Thoracic aorta (tissue), 2 donors: ENCODE data around the gene PSMA6. TPM values are rescaled to one million over a fixed set of nuclear protein-coding genes. Genes with fewer than 3 reads are reported as not detected.

Experiments used
- ATAC-seq: fragments of 150-250 bp; one replicate; pipeline ENCODE4 v1.8.0; 2017; ENCODE audit warnings: low read depth; ENCODE audit not compliant: insufficient number of reproducible peaks, low FRiP score
- DNase-seq: peaks from one replicate; pipeline ENCODE4 v3.0.0-alpha.2; 2020; ENCODE audit warnings: low spot score
- H3K27ac ChIP-seq, 2 donors: fragments of 200-600 bp; sonication (generic); 1 replicate in 1 of 2; 2 replicates in 1 of 2; pipeline ENCODE4 v1.5.1; 2016; ENCODE audit warnings: mild to moderate bottlenecking in 2 of 2, moderate library complexity in 2 of 2
- H3K27me3 ChIP-seq: fragments of 200-600 bp; sonication (generic); replicated peaks from 2 replicates; pipeline ENCODE4 v1.6.0; 2016; ENCODE audit warnings: mild to moderate bottlenecking; ENCODE audit not compliant: insufficient read depth
- H3K36me3 ChIP-seq: fragments of 200-600 bp; sonication (generic); one replicate; pipeline ENCODE4 v1.5.1; 2016
- H3K4me1 ChIP-seq, 2 donors: fragments of 200-600 bp; sonication (generic); 1 replicate in 1 of 2; 2 replicates in 1 of 2; pipeline versions ENCODE4 v1.5.1 to v1.6.0; 2016; ENCODE audit warnings: low read depth in 2 of 2, mild to moderate bottlenecking in 1 of 2; ENCODE audit not compliant: control insufficient read depth in 1 of 2
- H3K4me3 ChIP-seq: fragments of 200-600 bp; sonication (generic); 2 replicates; pipeline ENCODE4 v1.5.1; 2016; ENCODE audit warnings: mild to moderate bottlenecking
- H3K9me3 ChIP-seq: fragments of 200-600 bp; sonication (generic); 2 replicates; pipeline ENCODE4 v1.5.1; 2016
- CTCF ChIP-seq: fragments of 200-600 bp; sonication (generic); IDR thresholded peaks from one replicate; pipeline ENCODE4 v1.5.1; 2019; ENCODE audit warnings: antibody characterized with exemption
- total RNA-seq, 2 donors: library from RNA; depleted of rRNA; stranded (reverse); fragments of >200 nt; gene quantifications; one replicate each; pipeline versions ENCODE4 v1.1.0 to v1.2.3, GENCODE V29; 2016

Gene PSMA6
- total RNA-seq, 2 donors from 2014 or later: 56.5 to 119 TPM

DNA sequence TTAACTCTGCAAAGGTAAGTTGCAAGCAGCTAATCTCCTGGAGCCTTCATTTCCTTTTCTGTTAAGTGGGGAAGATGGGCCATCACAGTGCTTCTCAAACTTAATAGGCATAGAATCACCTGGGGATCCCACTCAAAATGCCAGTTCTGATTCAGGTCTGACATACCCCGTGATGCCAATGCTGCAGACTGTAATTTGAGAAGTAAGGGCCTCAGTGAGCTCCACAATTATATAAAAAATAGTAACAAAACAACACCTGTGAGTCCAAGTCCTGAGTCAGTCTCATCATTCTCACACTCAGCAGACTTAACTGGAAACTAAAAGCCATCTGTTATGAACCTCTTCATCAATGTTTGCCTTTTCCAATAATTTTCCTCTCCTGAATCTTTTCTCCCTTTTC lies 10.8 kb upstream of the PSMA6 start:
- Histone ChIP-seq H3K27me3 (no peaks in the 10 kb centered on the region), H3K4me3 (no peak overlapping the region), H3K4me1 (no peaks in the 10 kb centered on the region), H3K27ac (no peak overlapping the region), H3K9me3 (no peaks in the 10 kb centered on the region), H3K36me3 (no peaks in the 10 kb centered on the region)
- DNase-seq (no peak), ATAC-seq (no peak)
- TF ChIP-seq CTCF: no peak

DNA sequence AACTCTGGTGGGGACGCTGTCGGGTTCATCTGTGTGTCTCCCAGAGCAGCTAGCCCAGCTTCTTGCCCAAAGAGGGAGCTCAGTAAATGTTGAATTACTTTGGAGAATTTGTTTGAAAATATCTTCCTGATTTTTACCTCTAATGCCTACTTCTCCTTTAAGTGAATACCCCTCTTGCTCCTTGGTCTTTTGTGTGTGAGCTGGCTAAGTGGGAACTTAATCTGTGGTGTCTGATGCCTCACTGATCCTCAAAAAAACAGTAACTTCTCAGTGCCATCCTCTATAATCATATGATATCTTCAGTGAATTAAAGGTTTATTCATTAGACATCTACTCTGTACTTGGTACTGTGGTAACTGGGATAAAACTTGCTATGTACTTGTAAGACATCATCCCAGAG lies 7.7 kb upstream of the PSMA6 start:
- no peaks in the 10 kb centered on the region for H3K27me3 ChIP-seq
- DNase-seq (no peak), ATAC-seq (no peak)
- no peak overlapping the region for H3K27ac ChIP-seq
- H3K4me1 ChIP-seq: peaks cover 3 to 11% of the 10 kb centered on the region in 2 donors
- H3K9me3 ChIP-seq: no peaks in the 10 kb centered on the region
- no peaks in the 10 kb centered on the region for H3K36me3 ChIP-seq
- no peak for TF ChIP-seq CTCF
- H3K4me3 ChIP-seq: no peak overlapping the region

- DNase-seq (no peak), ATAC-seq (no peak)
- no peak for TF ChIP-seq CTCF
- Histone ChIP-seq H3K4me1 (peaks cover 3 to 11% of the 10 kb centered on the region in 2 donors), H3K4me3 (no peak overlapping the region), H3K9me3 (no peaks in the 10 kb centered on the region), H3K27ac (peak overlapping the region in 1 of 2 donors; percentile 11), H3K36me3 (no peaks in the 10 kb centered on the region), H3K27me3 (no peaks in the 10 kb centered on the region)
These were observed 6.8 kb upstream of the PSMA6 start for GRCh38 chr14:35285168-35286002.

DNA sequence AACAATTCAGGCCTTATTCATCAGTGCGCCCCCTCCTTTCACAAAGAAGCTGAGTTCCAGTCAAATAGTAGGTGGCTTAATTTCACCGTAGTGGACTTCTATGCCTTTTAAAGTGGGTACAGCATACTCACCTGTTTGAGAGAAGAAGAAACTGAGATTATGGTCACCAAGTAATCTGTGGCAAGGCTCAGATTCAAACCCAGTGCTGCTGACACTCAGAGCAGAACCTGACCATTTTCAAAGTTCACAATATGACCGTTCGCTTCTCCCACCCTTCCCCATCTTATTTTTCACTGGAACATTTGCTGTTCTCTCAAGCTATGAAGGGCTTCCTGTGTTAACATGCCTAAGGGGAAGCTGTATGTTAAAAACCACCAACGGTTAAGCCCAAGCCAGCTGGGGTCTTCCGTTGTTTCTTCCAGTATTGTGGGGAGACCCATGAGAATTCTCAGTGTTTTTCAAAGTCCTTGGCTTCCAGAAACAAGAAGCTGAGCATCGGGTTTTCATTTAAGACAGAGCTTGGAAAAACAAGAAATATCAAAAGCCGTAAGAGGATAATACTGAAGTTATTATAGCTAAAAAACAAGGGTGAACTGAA lies 6.1 kb upstream of the PSMA6 start:
- Histone ChIP-seq H3K4me3 (no peak overlapping the region), H3K4me1 (peaks cover 3 to 11% of the 10 kb centered on the region in 2 donors), H3K36me3 (no peaks in the 10 kb centered on the region), H3K9me3 (no peaks in the 10 kb centered on the region), H3K27ac (peak overlapping the region in 1 of 2 donors; percentile 11), H3K27me3 (no peaks in the 10 kb centered on the region)
- DNase-seq (no peak), ATAC-seq (no peak)
- no peak for TF ChIP-seq CTCF

DNA sequence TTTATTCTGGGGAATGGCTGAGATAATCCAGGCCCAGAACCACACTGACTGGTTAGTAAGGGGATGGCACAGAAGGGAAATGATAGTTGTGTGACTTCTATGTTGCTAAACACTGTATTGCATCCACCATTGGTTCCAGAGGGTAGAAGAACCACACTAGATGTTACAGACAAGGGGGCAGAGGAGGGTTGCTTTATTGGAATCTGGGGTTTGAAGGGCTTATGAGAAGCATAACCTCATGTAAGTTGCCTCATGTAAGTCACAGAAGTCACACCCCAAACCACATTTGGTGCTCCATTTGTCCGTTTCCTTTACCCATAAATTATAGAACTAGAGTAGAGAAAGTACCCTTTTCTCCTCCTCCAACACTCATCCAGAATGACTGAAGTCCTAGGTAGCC lies 5.5 kb upstream of the PSMA6 start:
- Histone ChIP-seq H3K4me1 (peaks cover 7 to 16% of the 10 kb centered on the region in 2 donors), H3K4me3 (no peak overlapping the region), H3K36me3 (no peaks in the 10 kb centered on the region), H3K9me3 (no peaks in the 10 kb centered on the region), H3K27ac (no peak overlapping the region), H3K27me3 (no peaks in the 10 kb centered on the region)
- DNase-seq (no peak), ATAC-seq (no peak)
- TF ChIP-seq CTCF: no peak
